ENCODE measurements around the gene ACVR1. TPM values are rescaled to one million over a fixed set of nuclear protein-coding genes. Genes with fewer than 3 reads are reported as not detected.
"Not testable (repeated sequence)": the region's sequence is repeated elsewhere in the genome, so short reads cannot be mapped to it uniquely, and the experiment has no call there.

The ACVR1 gene
- total RNA-seq, 1 donor from 2014 or later, result 29.5 TPM

GRCh38 chr2:157894694-157895435 lies 18.7 kb upstream of the ACVR1 start:
- intact Hi-C loops (cut with micrococcal nuclease), result loop anchor here (5.0 to 10.0 kb wide), 5 partner anchors 113 to 1563 kb away; partner anchors contain the start of genes NR4A2 and WDSUB1

- intact Hi-C loops (cut with micrococcal nuclease), result loop anchor here (10.0 kb wide), 1 partner anchor 1391 kb away; the partner anchor contains the start of gene WDSUB1
Measured at GRCh38 chr2:157893611-157894010, 17.5 kb upstream of the ACVR1 start.

GRCh38 chr2:157891643-157892041 lies 15.5 kb upstream of the ACVR1 start:
- intact Hi-C loops (cut with micrococcal nuclease), result loop anchor here (10.0 kb wide), 1 partner anchor 1393 kb away; the partner anchor contains the start of gene WDSUB1

- intact Hi-C loops (cut with micrococcal nuclease), result loop anchor here (10.0 kb wide), 1 partner anchor 1394 kb away; the partner anchor contains the start of gene WDSUB1
Measured at GRCh38 chr2:157890969-157891642, 15.0 kb upstream of the ACVR1 start.

GRCh38 chr2:157887946-157888345 lies 11.8 kb upstream of the ACVR1 start:
- intact Hi-C loops (cut with micrococcal nuclease), result no loop called here

GRCh38 chr2:157884533-157884932 lies 8.4 kb upstream of the ACVR1 start:
- intact Hi-C loops (cut with micrococcal nuclease), result not testable (repeated sequence)

GRCh38 chr2:157880927-157881326 lies 4.8 kb upstream of the ACVR1 start:
- intact Hi-C loops (cut with micrococcal nuclease), result no loop called here

- intact Hi-C loops (cut with micrococcal nuclease), result loop anchor here (2.0 to 10.0 kb wide), 10 partner anchors 41 to 1837 kb away; partner anchors contain the start of genes CCDC148, CYTIP, MARCHF7 and PKP4
Measured at GRCh38 chr2:157877761-157878400, 1.8 kb upstream of the ACVR1 start.

- intact Hi-C loops (cut with micrococcal nuclease), result loop anchor here (1.0 to 10.0 kb wide), 12 partner anchors 23 to 1838 kb away; partner anchors contain the start of genes CCDC148, CYTIP, MARCHF7 and PKP4
Measured at GRCh38 chr2:157876786-157877138, 632 bp upstream of the ACVR1 start.

- intact Hi-C loops (cut with micrococcal nuclease), result loop anchor here (1.0 to 10.0 kb wide), 12 partner anchors 24 to 1839 kb away; partner anchors contain the start of genes CCDC148, CYTIP, MARCHF7 and PKP4
Measured at GRCh38 chr2:157875641-157876065, 477 bp downstream of the ACVR1 start.

GRCh38 chr2:157874997-157875640 lies 1.0 kb downstream of the ACVR1 start:
- intact Hi-C loops (cut with micrococcal nuclease), result loop anchor here (5.0 to 10.0 kb wide), 7 partner anchors 38 to 1840 kb away; partner anchors contain the start of genes CCDC148, CYTIP, MARCHF7 and PKP4

GRCh38 chr2:157874348-157874747 lies 1.8 kb downstream of the ACVR1 start:
- intact Hi-C loops (cut with micrococcal nuclease), result loop anchor here (10.0 kb wide), 2 partner anchors 570 to 1840 kb away; partner anchors contain the start of gene MARCHF7

- intact Hi-C loops (cut with micrococcal nuclease), result loop anchor here (10.0 kb wide), 2 partner anchors 568 to 1842 kb away; partner anchors contain the start of gene MARCHF7
Measured at GRCh38 chr2:157872791-157873190, 3.3 kb downstream of the ACVR1 start.

GRCh38 chr2:157871415-157871814 lies 4.7 kb downstream of the ACVR1 start:
- intact Hi-C loops (cut with micrococcal nuclease), result loop anchor here (10.0 kb wide), 2 partner anchors 567 to 1843 kb away; partner anchors contain the start of gene MARCHF7

GRCh38 chr2:157868993-157869392 lies 7.1 kb downstream of the ACVR1 start:
- intact Hi-C loops (cut with micrococcal nuclease), result no loop called here

GRCh38 chr2:157867703-157868102 lies 8.4 kb downstream of the ACVR1 start:
- intact Hi-C loops (cut with micrococcal nuclease), result no loop called here

GRCh38 chr2:157866666-157867642 lies 9.2 kb downstream of the ACVR1 start:
- intact Hi-C loops (cut with micrococcal nuclease), result no loop called here

GRCh38 chr2:157866202-157866601 lies 9.9 kb downstream of the ACVR1 start:
- intact Hi-C loops (cut with micrococcal nuclease), result no loop called here

- intact Hi-C loops (cut with micrococcal nuclease), result no loop called here
Measured at GRCh38 chr2:157864857-157865430, 11.2 kb downstream of the ACVR1 start.

Measured in T-helper 2 cell treated with Interferon-gamma antibody and Interleukin-4, amounts not matched to agents 100 ng/mL and 5 ng/mL, for 36 hours (primary cell).